HFFc6 (cell line): Measurements from ENCODE around the gene COX5A. TPM values are rescaled to one million over a fixed set of nuclear protein-coding genes. Genes with fewer than 3 reads are reported as not detected.

Experiments
- DNase-seq: peaks from one replicate; pipeline ENCODE4 v3.0.0-alpha.2; 2018
- H3K27ac Mint-ChIP-seq: 2 replicates; pipeline ENCODE4 v1.8.0; 2020; ENCODE audit warnings: mild to moderate bottlenecking, mixed read lengths
- H3K27me3 Mint-ChIP-seq: 2 replicates; pipeline ENCODE4 v1.8.0; 2021; ENCODE audit warnings: mild to moderate bottlenecking, moderate library complexity, mixed read lengths; ENCODE audit not compliant: insufficient read depth
- H3K36me3 Mint-ChIP-seq: 2 replicates; pipeline ENCODE4 v1.8.0; 2021; ENCODE audit warnings: low read depth, mixed read lengths
- H3K4me1 Mint-ChIP-seq: 2 replicates; pipeline ENCODE4 v1.8.0; 2020; ENCODE audit warnings: low read depth, mixed read lengths
- H3K4me3 Mint-ChIP-seq: 2 replicates; pipeline ENCODE4 v1.8.0; 2020; ENCODE audit warnings: mild to moderate bottlenecking, moderate library complexity, mixed read lengths
- H3K9me3 Mint-ChIP-seq: 2 replicates; pipeline ENCODE4 v1.8.0; 2020; ENCODE audit warnings: mild to moderate bottlenecking, mixed read lengths
- total RNA-seq, 6 experiments: library from RNA; stranded (reverse); fragmentation: NEBNext Ultra II Directional; extraction: Animal tissue kit (Norgen Biotek cat#: 25700); gene quantifications; 2 replicates in 1 of 6; 3 replicates in 5 of 6; pipeline ENCODE4 v1.2.3, GENCODE V29; 2021
- TF ChIP-seq, protein P1 (sequence below): fragments of 200-600 bp; sonication (generic); IDR thresholded peaks from 2 replicates; pipeline ENCODE4 v1.5.0; 2021; ENCODE audit warnings: antibody characterized with exemption, mild to moderate bottlenecking

Gene COX5A
- total RNA-seq, 6 experiments from 2014 or later = 181 to 189 (median 186) TPM

DNA sequence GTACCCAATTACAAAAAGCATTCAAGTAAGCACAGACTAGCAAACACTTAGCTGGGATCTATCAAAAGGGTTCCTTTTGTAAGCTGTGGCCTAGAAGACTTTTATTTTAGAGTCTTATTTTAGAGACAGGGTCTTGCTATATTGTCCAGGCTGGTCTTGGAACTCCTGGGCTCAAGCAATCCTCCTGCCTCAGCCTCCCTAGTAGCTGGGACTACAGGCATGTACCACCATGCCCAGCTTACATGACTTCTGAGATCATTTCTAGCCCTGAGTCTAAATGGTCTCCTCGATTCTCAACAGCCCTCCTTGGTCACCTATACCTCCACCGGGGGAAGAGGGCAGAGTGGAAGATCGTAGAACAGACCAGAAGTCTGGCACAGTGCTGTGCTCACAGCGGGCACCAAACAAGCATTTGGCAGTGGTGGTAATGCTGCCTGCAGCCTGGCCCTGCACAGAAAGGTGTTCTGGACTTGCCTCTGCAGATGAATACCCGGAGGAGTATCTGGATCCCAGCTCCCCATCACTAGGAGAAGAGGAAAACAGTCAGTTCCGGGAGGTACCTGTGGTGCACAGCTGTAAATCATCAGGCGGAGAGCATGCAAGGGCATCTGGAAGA lies 33.6 kb downstream of the COX5A start:
- TF ChIP-seq, protein P1, sequence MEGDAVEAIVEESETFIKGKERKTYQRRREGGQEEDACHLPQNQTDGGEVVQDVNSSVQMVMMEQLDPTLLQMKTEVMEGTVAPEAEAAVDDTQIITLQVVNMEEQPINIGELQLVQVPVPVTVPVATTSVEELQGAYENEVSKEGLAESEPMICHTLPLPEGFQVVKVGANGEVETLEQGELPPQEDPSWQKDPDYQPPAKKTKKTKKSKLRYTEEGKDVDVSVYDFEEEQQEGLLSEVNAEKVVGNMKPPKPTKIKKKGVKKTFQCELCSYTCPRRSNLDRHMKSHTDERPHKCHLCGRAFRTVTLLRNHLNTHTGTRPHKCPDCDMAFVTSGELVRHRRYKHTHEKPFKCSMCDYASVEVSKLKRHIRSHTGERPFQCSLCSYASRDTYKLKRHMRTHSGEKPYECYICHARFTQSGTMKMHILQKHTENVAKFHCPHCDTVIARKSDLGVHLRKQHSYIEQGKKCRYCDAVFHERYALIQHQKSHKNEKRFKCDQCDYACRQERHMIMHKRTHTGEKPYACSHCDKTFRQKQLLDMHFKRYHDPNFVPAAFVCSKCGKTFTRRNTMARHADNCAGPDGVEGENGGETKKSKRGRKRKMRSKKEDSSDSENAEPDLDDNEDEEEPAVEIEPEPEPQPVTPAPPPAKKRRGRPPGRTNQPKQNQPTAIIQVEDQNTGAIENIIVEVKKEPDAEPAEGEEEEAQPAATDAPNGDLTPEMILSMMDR = no peak
- Mint-ChIP-seq H3K4me1 (peaks cover 35% of the 10 kb centered on the region), H3K9me3 (no peaks in the 10 kb centered on the region), H3K36me3 (peaks cover 23% of the 10 kb centered on the region), H3K4me3 (peak overlapping the region; percentile 98), H3K27me3 (peaks cover 2% of the 10 kb centered on the region; the same call in 1 of the 2 replicates), H3K27ac (peak overlapping the region; percentile 68; the same call in 1 of the 2 replicates)
- no peak for DNase-seq

DNA sequence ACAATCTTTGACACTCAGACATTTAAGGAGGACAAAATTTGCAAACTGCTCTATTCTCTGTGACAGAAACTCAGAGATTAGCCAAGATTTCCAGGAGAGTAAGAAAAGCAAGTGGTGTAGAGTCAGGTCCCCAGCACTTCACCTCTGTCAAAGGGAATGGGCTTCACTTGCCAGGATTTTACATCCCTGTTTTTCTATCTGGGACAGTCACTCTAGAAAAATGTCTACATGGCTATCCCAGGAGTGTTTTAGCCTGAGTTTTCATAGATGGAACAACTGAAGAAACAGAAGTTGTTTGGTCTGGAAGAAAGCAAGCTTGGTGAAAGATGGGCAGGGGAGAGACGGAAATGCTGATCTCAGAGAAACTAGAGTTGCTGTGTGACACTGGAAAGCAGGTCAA lies 34.2 kb downstream of the COX5A start:
- peak overlapping the region; percentile 51 for H3K4me3 Mint-ChIP-seq
- H3K36me3 Mint-ChIP-seq = peaks cover 23% of the 10 kb centered on the region
- DNase-seq = no peak
- H3K27ac Mint-ChIP-seq = peak overlapping the region; percentile 68
- H3K4me1 Mint-ChIP-seq = peaks cover 35% of the 10 kb centered on the region
- H3K27me3 Mint-ChIP-seq = peaks cover 2% of the 10 kb centered on the region; the same call in 1 of the 2 replicates
- TF ChIP-seq, protein P1 = no peak
- H3K9me3 Mint-ChIP-seq = no peaks in the 10 kb centered on the region

DNA sequence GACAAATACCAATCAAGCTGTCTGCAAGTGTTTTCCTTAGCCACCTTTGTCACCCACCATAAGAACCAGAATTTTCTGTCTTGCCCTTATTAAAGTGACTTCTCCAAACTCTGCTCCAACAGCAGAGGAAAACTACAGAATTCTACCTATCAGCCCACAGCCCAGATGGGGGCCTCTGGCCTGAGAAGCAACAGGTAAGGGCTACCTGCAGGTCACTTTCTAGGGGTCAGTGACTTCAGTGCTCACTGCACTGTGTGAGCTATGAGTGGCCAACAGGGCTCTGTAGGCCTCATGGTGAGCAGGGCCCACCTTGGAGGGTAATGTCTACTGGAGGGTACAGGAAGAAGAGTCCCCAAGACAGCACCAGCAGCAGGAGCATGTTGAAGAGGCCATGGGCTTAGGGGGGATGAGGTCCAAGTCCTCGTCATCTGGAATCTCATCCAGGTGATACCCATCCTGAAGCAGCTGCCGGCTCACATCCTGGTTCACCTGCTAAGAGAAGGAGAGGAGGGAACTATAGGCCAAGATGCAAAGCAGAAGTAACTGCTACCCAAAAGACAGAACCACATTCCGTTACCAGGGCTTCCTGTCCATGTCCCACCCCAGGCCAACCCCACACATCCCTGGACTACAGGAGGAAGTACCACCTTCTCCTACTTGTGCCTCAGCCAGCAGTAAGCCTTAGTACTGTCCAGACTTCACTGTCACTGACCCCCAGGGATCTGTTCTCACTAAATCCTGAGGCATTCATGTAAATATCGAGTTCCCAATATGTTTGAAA lies 35.4 kb downstream of the COX5A start:
- H3K4me1 Mint-ChIP-seq = peaks cover 33% of the 10 kb centered on the region
- H3K4me3 Mint-ChIP-seq = no peak overlapping the region
- H3K27me3 Mint-ChIP-seq = peaks cover 2% of the 10 kb centered on the region; the same call in 1 of the 2 replicates
- TF ChIP-seq, protein P1 = no peak
- DNase-seq = no peak
- no peak overlapping the region for H3K27ac Mint-ChIP-seq
- H3K36me3 Mint-ChIP-seq = peaks cover 23% of the 10 kb centered on the region
- H3K9me3 Mint-ChIP-seq = no peaks in the 10 kb centered on the region

DNA sequence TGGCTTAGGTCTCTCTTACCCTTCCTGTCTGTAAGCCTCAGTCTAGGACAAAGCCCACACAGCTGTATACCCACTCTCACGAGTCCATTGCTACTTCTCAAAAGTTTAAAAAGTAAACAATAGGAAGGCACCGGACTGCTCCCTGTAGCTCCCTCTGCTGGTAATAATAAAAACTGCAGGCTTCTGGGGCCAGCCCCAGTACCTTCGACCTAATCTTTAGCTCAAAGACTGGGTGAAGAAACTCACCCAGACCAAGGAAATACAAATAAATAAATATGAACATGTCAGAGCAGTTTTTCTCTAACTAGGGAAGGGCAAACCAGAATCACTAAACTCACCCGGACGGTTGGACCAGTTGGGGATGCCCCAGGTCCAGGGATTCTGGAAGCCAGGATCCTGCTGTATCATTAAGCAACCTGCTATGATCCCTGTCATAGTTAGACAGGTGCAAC lies 36.2 kb downstream of the COX5A start:
- Mint-ChIP-seq H3K4me3 (no peak overlapping the region), H3K4me1 (peaks cover 25% of the 10 kb centered on the region), H3K36me3 (peaks cover 23% of the 10 kb centered on the region), H3K27me3 (peaks cover 1% of the 10 kb centered on the region; the same call in 1 of the 2 replicates), H3K9me3 (no peaks in the 10 kb centered on the region), H3K27ac (no peak overlapping the region)
- peak; percentile 30 for DNase-seq
- TF ChIP-seq, protein P1 = peak; percentile 98

DNA sequence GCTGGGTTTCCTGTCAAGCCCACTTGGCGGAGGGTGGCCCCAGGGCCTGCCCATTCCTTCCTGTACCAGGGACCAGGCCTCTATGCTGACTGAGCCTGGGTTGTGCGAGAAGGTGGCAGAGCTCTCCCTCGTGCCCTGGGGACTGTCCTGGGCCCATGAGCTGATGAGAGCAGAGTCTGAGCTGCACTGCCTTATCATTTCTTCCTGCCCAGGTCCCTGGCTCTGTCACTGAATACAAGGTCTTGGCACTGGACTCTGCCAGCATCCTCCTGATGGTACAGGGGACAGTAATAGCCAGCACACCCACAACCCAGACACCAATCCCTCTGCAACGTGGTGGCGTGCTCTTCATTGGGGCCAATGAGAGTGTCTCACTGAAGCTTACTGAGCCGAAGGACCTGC lies 40.6 kb downstream of the COX5A start:
- H3K4me1 Mint-ChIP-seq = peaks cover 8% of the 10 kb centered on the region
- no peaks in the 10 kb centered on the region for H3K9me3 Mint-ChIP-seq
- TF ChIP-seq, protein P1 = no peak
- no peak overlapping the region for H3K4me3 Mint-ChIP-seq
- H3K36me3 Mint-ChIP-seq = peaks cover 20% of the 10 kb centered on the region
- H3K27me3 Mint-ChIP-seq = 0 out of 2 replicates have a peak, but pooled peaks cover 3% of the 10 kb centered on the region
- no peak for DNase-seq
- H3K27ac Mint-ChIP-seq = no peak overlapping the region
